ENCODE measurements around the gene ZNF334. TPM values are rescaled to one million over a fixed set of nuclear protein-coding genes. Genes with fewer than 3 reads are reported as not detected.

ZNF334 gene
- polyA plus RNA-seq, 1 experiment: 0.93 TPM

- Histone ChIP-seq H3K4me3 (ENCODE audit: low read depth, low read length) (no peak overlapping the region), H3K27me3 (ENCODE audit: control insufficient read depth, insufficient read depth, low read length) (no peaks in the 10 kb centered on the region), H3K36me3 (ENCODE audit: control insufficient read depth, insufficient read depth, low read length) (no peaks in the 10 kb centered on the region)
- TF ChIP-seq CTCF (IDR thresholded peaks at IDR 0.05; ENCODE audit: insufficient read depth, low read depth, low read length): no peak
- ChIA-PET CTCF (no interaction called here), POLR2A (no interaction called here)
- no peak for DNase-seq (ENCODE audit: low read depth)
These were observed 7.9 kb downstream of the ZNF334 start for GRCh38 chr20:46505506-46505905.

GRCh38 chr20:46501961-46502360 lies 11.4 kb downstream of the ZNF334 start:
- no peaks in the 10 kb centered on the region for H3K36me3 ChIP-seq (ENCODE audit: control insufficient read depth, insufficient read depth, low read length)
- H3K27me3 ChIP-seq (ENCODE audit: control insufficient read depth, insufficient read depth, low read length): no peaks in the 10 kb centered on the region
- CTCF ChIA-PET: no interaction called here
- TF ChIP-seq CTCF (IDR thresholded peaks at IDR 0.05; ENCODE audit: insufficient read depth, low read depth, low read length): no peak
- no peak for DNase-seq (ENCODE audit: low read depth)
- POLR2A ChIA-PET: no interaction called here
- H3K4me3 ChIP-seq (ENCODE audit: low read depth, low read length): no peak overlapping the region

- Histone ChIP-seq H3K36me3 (ENCODE audit: control insufficient read depth, insufficient read depth, low read length) (no peaks in the 10 kb centered on the region), H3K27me3 (ENCODE audit: control insufficient read depth, insufficient read depth, low read length) (no peaks in the 10 kb centered on the region), H3K4me3 (ENCODE audit: low read depth, low read length) (no peak overlapping the region)
- TF ChIP-seq CTCF (IDR thresholded peaks at IDR 0.05; ENCODE audit: insufficient read depth, low read depth, low read length): no peak
- CTCF ChIA-PET: no interaction called here
- POLR2A ChIA-PET: no interaction called here
- DNase-seq (ENCODE audit: low read depth): no peak
These were observed 11.9 kb downstream of the ZNF334 start for GRCh38 chr20:46501337-46501942.

GRCh38 chr20:46494077-46494476 lies 19.3 kb downstream of the ZNF334 start:
- DNase-seq (ENCODE audit: low read depth): no peak
- no peak for TF ChIP-seq CTCF (IDR thresholded peaks at IDR 0.05; ENCODE audit: insufficient read depth, low read depth, low read length)
- CTCF ChIA-PET: no interaction called here
- no peak overlapping the region for H3K4me3 ChIP-seq (ENCODE audit: low read depth, low read length)
- POLR2A ChIA-PET: interaction anchor here (0.5 kb wide), 1 partner anchor 431 kb away, joined by 5 read pairs; no protein-coding TSS in a partner anchor
- no peaks in the 10 kb centered on the region for H3K27me3 ChIP-seq (ENCODE audit: control insufficient read depth, insufficient read depth, low read length)
- H3K36me3 ChIP-seq (ENCODE audit: control insufficient read depth, insufficient read depth, low read length): no peaks in the 10 kb centered on the region

GRCh38 chr20:46491354-46491753 lies 22.0 kb downstream of the ZNF334 start:
- no peak for DNase-seq (ENCODE audit: low read depth)
- Histone ChIP-seq H3K27me3 (ENCODE audit: control insufficient read depth, insufficient read depth, low read length) (no peaks in the 10 kb centered on the region), H3K36me3 (ENCODE audit: control insufficient read depth, insufficient read depth, low read length) (no peaks in the 10 kb centered on the region), H3K4me3 (ENCODE audit: low read depth, low read length) (no peak overlapping the region)
- no peak for TF ChIP-seq CTCF (IDR thresholded peaks at IDR 0.05; ENCODE audit: insufficient read depth, low read depth, low read length)
- CTCF ChIA-PET: no interaction called here
- POLR2A ChIA-PET: no interaction called here
